C4-2B (cell line): ENCODE data around the gene TMEM121.

Experiments used
- ZFX ChIP-seq: fragments of 450-650 bp; IDR thresholded peaks from 2 replicates; pipeline ENCODE4 v1.6.1; 2017
- TF ChIP-seq, protein P1 (sequence below): fragments of 450-650 bp; conservative IDR thresholded peaks from 2 replicates; pipeline ENCODE4 v1.5.1; 2017; ENCODE audit warnings: mild to moderate bottlenecking

DNA sequence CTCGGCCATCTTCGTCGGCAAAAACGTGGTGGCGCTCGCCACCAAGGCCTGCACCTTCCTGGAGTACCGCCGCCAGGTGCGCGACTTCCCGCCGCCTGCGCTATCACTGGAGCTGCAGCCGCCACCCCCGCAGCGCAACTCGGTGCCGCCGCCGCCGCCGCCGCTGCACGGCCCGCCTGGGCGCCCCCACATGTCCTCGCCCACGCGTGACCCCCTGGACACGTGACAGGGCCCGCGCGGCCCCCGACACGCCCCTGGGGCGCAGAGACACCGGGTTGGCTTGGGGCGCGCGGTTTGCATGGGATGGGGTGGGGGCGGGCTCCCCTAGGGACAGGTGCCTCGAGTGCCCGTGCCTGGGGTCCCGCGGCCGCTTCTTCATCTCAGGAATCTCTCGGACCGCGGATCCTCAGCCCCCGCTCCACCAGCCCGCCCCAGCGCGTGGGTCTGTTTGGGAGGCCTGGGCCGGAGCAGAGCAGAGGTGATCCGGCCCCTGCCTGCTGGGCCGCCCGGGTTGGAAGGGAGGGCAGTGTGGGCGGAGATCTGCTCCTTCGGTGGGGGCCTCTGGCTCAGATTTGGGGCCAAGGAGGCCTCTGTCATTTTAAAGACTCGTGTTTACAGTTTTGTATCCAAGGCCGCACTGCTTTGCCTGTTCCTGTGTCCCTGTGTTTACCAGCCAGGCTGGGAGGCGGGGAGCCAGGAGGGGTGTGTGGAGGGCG, 3.3 kb downstream of the TMEM121 start:
- TF ChIP-seq, protein P1, sequence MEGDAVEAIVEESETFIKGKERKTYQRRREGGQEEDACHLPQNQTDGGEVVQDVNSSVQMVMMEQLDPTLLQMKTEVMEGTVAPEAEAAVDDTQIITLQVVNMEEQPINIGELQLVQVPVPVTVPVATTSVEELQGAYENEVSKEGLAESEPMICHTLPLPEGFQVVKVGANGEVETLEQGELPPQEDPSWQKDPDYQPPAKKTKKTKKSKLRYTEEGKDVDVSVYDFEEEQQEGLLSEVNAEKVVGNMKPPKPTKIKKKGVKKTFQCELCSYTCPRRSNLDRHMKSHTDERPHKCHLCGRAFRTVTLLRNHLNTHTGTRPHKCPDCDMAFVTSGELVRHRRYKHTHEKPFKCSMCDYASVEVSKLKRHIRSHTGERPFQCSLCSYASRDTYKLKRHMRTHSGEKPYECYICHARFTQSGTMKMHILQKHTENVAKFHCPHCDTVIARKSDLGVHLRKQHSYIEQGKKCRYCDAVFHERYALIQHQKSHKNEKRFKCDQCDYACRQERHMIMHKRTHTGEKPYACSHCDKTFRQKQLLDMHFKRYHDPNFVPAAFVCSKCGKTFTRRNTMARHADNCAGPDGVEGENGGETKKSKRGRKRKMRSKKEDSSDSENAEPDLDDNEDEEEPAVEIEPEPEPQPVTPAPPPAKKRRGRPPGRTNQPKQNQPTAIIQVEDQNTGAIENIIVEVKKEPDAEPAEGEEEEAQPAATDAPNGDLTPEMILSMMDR, result no peak
- no peak for TF ChIP-seq ZFX
